Chondrocyte (in vitro differentiated cells): ENCODE measurements around the gene SRP68. TPM values are rescaled to one million over a fixed set of nuclear protein-coding genes. Genes with fewer than 3 reads are reported as not detected.

Experiments
- DNase-seq: peaks from one replicate; pipeline ENCODE4 v3.0.0; 2021; ENCODE audit warnings: mixed read lengths, low spot score
- H3K27ac Mint-ChIP-seq: one replicate; pipeline ENCODE4 v1.8.0; 2021; ENCODE audit warnings: mild to moderate bottlenecking, moderate library complexity, mixed read lengths; ENCODE audit not compliant: unreplicated experiment
- H3K27me3 Mint-ChIP-seq: 2 replicates; pipeline ENCODE4 v1.8.0; 2021; ENCODE audit warnings: low read depth, mixed read lengths
- H3K36me3 Mint-ChIP-seq: 2 replicates; pipeline ENCODE4 v1.8.0; 2021; ENCODE audit warnings: low read depth, mixed read lengths
- H3K4me1 Mint-ChIP-seq: 2 replicates; pipeline ENCODE4 v1.8.0; 2021; ENCODE audit warnings: low read depth, mild to moderate bottlenecking, mixed read lengths
- H3K4me3 Mint-ChIP-seq: one replicate; pipeline ENCODE4 v1.8.0; 2021; ENCODE audit warnings: mild to moderate bottlenecking, moderate library complexity, mixed read lengths; ENCODE audit not compliant: unreplicated experiment
- H3K9me3 Mint-ChIP-seq: 2 replicates; pipeline ENCODE4 v1.8.0; 2021; ENCODE audit warnings: low read depth, mixed read lengths
- CTCF ChIP-seq: fragments of 200-600 bp; sonication (generic); IDR thresholded peaks from 2 replicates; pipeline ENCODE4 v1.5.0; 2021; ENCODE audit warnings: antibody characterized with exemption, mild to moderate bottlenecking, moderate library complexity
- total RNA-seq: library from RNA; stranded (reverse); gene quantifications from 3 replicates; pipeline ENCODE4 v1.2.1, GENCODE V29; 2021

SRP68 gene
- total RNA-seq, 1 donor from 2014 or later: 63.0 TPM

GRCh38 chr17:76033139-76033538 is 39.2 kb downstream of the SRP68 start:
- no peaks in the 10 kb centered on the region for H3K9me3 Mint-ChIP-seq
- DNase-seq: no peak
- H3K4me1 Mint-ChIP-seq: peaks cover 16% of the 10 kb centered on the region
- peaks cover under 1% of the 10 kb centered on the region for H3K36me3 Mint-ChIP-seq
- no peak overlapping the region for H3K27ac Mint-ChIP-seq
- H3K4me3 Mint-ChIP-seq: no peak overlapping the region
- no peak for TF ChIP-seq CTCF
- no peaks in the 10 kb centered on the region for H3K27me3 Mint-ChIP-seq

- H3K27me3 Mint-ChIP-seq: no peaks in the 10 kb centered on the region
- no peaks in the 10 kb centered on the region for H3K36me3 Mint-ChIP-seq
- no peak overlapping the region for H3K27ac Mint-ChIP-seq
- no peaks in the 10 kb centered on the region for H3K9me3 Mint-ChIP-seq
- DNase-seq: no peak
- H3K4me1 Mint-ChIP-seq: peaks cover 16% of the 10 kb centered on the region
- H3K4me3 Mint-ChIP-seq: no peak overlapping the region
- TF ChIP-seq CTCF: no peak
These were observed 39.6 kb downstream of the SRP68 start for GRCh38 chr17:76032780-76033108.

GRCh38 chr17:76032073-76032779 is 40.1 kb downstream of the SRP68 start:
- Mint-ChIP-seq H3K27ac (no peak overlapping the region), H3K4me3 (no peak overlapping the region), H3K9me3 (no peaks in the 10 kb centered on the region), H3K4me1 (peaks cover 16% of the 10 kb centered on the region), H3K27me3 (no peaks in the 10 kb centered on the region), H3K36me3 (no peaks in the 10 kb centered on the region)
- DNase-seq: no peak
- TF ChIP-seq CTCF: peak; percentile 21

- Mint-ChIP-seq H3K9me3 (no peaks in the 10 kb centered on the region), H3K36me3 (no peaks in the 10 kb centered on the region), H3K27ac (no peak within 1 kb of the TSS), H3K4me3 (no peak within 1 kb of the TSS), H3K4me1 (peaks cover 11% of the 10 kb centered on the region), H3K27me3 (no peaks in the 10 kb centered on the region)
- DNase-seq: peak; percentile 88
- TF ChIP-seq CTCF: no peak
These were observed 45.0 kb downstream of the SRP68 start, which contains the start of gene EVPL for GRCh38 chr17:76027159-76027839. Gene EVPL, minus strand, starts transcription at chr17:76027306. Its CDS starts 108 bp downstream, at chr17:76027198.

GRCh38 chr17:76026714-76027158 is 45.6 kb downstream of the SRP68 start:
- TF ChIP-seq CTCF: no peak
- Mint-ChIP-seq H3K27ac (no peak overlapping the region), H3K4me1 (peaks cover 11% of the 10 kb centered on the region)

More at GRCh38 chr17:76026714-76027158, 45.6 kb downstream of the SRP68 start:
- no peaks in the 10 kb centered on the region for H3K27me3 Mint-ChIP-seq
- no peak for DNase-seq
- H3K4me3 Mint-ChIP-seq: no peak overlapping the region
- no peaks in the 10 kb centered on the region for H3K9me3 Mint-ChIP-seq
- no peaks in the 10 kb centered on the region for H3K36me3 Mint-ChIP-seq
